ENCODE results near the gene AFP.

Gene AFP

DNA sequence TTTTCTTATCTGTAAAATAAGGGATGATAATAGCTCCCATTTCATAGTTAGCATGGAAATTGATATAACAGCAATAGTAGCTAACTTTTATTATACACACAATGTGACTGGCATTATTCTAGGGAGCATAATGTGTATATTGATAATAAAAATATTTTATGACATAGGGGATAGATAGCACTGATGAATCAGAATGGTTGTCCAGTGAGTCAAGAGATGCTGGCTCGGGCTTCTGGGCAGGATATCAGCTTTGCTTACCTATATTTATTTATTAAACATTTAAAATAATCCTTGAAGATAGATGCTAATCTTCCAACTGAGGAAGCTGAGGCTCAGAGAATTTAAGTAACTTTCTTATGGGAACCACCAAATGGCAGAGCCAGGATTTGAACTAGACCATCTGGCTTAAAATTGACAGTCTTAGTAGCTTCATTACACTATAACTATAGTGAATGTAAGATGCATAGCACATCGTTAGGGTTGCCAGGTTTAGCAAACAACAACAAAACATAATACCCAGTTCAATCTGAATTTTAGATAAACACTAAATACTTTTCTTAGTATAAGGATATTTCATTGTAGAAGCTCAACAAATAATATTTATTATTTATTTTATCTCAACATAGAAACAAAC, 2.7 kb downstream of the AFP start:
- DNase-seq (ENCODE audit: low read depth) = no peak

GRCh38 chr4:73439445-73439844, 3.4 kb downstream of the AFP start:
- DNase-seq (ENCODE audit: low read depth) = no peak

DNA sequence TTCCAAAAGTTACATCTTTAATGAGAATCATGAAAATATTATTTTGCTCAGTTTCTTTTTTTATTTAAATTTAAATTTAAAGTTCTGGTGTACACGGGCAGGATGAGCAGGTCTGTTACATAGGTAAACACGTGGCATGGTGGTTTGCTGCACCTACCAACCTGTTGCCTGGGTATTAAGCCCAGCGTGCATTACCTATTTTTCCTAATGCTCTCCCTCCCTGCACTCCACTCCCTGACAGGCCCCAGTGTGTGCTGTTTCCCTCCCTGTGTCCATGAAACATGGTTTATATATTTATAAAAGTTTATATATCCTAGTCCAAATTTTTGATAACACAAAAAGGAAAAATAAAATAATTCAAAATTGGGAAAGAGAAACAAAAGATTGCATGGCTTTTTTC, 4.0 kb downstream of the AFP start:
- DNase-seq (ENCODE audit: low read depth) = no peak

DNA sequence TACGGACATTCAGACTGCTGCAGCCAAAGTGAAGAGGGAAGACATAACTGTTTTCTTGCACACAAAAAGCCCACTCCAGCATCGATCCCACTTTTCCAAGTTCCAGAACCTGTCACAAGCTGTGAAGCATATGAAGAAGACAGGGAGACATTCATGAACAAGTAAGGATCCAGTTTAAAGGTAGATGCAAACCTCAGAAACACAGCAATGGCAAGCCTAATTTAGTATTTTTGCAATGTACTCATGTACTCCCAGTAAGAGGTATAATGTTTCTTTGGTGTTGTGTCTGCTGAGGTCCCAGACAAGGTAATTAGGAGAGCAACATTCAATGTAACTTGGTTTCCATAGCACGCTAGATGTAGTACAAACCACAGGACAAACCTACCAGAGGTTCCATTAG, 4.6 kb downstream of the AFP start:
- DNase-seq (ENCODE audit: low read depth) = no peak

GRCh38 chr4:73442275-73442674, 6.3 kb downstream of the AFP start:
- DNase-seq (ENCODE audit: low read depth) = no peak

DNA sequence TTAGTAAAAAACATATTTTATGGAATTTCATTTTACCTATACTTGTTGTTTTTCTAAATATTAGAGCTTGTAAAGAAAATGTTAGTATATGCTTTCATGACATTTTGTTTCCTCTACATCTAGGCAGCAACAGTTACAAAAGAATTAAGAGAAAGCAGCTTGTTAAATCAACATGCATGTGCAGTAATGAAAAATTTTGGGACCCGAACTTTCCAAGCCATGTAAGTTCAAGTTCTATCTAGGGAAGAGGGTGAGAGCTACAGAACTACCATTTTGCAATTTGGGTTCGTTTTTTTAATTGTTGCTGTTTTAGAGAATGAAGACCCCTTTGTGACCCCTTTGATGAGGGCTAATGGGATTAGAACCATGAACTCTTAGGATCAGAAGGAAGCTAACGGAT, 7.2 kb downstream of the AFP start:
- DNase-seq (ENCODE audit: low read depth) = no peak

DNA sequence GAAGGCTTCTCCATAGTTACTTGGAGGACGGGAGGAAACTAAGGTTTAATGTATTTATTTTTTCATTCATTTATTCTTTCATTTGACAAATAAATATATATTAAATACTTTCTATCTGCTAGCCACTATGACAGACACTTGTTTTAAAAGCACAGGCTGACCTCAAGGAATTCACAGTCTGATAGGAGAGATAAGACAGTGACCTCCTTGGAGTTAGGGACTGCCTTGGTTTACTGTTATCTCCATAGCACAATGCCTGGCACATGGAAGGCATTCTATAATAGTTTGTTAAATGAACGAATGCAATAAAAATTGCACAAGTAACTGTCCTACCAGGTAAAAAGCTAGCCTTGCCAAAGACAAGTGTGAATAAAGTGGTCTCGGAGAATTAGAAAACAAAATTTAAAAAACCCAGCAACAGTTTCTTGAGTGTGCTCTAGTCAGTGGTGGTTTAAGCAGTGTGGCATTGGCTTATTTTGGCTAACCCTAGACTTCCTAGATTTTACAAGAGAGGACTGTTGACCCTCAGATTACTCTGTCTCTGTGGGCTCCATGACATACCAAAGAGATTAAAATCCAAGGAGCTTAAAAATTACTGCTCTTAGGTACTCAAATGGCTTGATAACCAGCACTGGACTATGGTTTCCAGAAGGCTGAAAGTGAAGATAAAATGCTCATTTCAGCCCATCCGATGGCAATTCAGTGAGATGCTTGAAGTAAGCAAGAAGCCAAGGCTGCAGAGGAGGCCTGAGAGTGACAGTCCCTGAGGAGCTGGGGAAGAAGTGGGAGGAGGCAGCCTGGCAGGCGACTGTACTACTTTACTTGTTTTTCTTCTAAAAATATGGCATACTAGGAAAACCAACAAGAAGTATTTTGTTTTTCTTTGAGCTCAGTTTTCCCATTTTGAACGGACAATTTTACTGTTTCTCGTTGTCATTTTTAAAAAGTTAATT, 9.6 kb downstream of the AFP start:
- no peak for DNase-seq (ENCODE audit: low read depth)

DNA sequence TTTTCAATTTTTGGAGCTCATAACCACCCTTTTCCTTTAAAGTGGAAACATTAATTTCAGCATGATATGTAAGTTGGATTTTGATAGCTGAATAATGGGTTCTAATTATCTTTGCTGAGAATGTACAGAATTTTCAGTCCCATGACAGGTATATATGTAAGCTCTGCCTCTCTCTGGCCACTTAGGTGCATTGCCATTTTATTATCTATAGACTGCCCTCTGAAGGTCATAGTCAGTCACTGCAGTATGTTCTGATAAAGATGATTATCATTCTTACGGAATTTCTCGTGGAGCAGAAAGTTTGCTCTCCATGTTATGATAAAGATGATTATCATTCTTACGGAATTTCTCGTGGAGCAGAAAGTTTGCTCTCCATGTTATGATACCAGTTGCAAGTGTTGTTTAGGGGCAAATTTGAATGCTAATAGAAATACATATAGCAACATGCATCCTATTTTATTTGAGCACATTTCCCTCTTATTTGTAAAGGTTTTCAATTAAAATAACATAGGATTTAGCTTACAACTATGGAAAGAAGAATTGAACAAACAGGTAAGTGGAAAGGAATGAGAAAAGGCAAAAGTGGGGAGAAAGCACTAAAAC, 10.4 kb downstream of the AFP start:
- no peak for DNase-seq (ENCODE audit: low read depth)

GRCh38 chr4:73447671-73448070, 11.7 kb downstream of the AFP start:
- no peak for DNase-seq (ENCODE audit: low read depth)

GRCh38 chr4:73448448-73449203, 12.6 kb downstream of the AFP start:
- no peak for DNase-seq (ENCODE audit: low read depth)

- DNase-seq (ENCODE audit: low read depth) = no peak
These were observed 14.5 kb downstream of the AFP start for GRCh38 chr4:73450398-73451004.

- DNase-seq (ENCODE audit: low read depth) = no peak
These were observed 15.4 kb downstream of the AFP start for GRCh38 chr4:73451404-73451803.

DNA sequence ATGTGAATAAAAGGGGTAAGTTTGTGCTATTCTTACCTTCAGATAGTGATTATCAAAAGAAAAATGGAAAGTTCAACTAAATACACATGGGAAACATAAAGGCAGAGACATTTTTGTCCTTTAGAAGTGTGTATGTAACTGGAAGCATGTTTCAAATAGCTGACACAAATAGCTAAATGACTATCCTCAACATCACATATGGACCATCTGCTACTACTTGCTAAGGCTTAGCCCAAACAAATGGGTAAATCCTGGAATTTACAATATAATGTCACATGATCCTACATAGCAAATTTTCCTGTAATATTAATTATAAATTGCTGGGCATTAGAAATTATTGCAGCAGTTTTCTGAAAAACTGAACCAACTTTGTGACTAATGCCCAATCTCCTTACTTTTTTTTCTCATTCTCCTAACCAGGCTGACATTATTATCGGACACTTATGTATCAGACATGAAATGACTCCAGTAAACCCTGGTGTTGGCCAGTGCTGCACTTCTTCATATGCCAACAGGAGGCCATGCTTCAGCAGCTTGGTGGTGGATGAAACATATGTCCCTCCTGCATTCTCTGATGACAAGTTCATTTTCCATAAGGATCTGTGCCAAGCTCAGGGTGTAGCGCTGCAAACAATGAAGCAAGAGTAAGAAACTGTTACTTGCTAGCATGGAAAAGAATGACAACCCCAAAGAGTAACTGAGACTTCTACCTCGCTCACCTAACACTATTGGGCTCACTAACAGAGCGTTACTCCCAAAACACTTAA, 16.1 kb downstream of the AFP start:
- no peak for DNase-seq (ENCODE audit: low read depth)

DNA sequence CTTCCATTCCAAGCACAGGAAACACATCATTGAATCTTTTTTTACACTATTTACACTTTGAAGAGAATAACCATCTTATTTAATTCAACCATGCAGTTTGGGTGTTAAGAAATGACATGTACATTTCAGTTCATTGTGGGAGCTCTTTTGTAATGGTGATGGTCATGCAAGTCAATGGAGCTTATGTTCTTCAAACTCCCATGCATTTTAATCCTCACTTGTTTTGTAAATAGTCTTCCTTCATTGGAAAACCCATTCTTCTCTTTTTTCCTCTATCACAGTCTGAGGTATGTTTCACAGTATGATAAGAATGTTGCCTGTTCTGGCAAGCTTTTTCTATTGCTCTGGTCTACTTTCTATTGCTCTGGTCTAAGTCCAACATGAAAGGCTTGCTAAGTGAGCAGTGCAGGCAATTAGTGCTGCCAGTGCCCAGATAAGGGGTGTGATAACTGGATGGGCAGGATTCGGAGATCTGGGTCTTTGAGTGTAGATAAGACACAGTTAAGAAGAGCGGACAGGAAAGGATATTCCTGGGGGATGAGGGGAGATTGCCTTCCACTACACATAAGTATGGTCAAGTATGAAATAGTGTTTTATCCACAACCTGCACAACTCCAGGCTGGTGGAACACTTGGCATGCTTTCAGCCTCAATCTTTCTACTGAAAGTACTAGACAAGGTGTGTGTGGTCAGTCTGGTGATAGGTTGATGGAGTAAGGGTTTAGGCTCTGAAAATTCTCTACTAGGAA, 17.1 kb downstream of the AFP start:
- DNase-seq (ENCODE audit: low read depth) = no peak

DNA sequence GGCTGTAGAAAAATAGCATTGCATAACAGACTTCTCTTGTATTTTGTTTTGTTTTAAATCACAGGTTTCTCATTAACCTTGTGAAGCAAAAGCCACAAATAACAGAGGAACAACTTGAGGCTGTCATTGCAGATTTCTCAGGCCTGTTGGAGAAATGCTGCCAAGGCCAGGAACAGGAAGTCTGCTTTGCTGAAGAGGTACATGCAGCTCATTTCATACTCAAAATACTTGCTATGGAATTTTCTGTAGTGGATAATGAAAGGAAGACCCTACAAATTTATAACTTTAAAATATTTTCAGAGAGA, 17.6 kb downstream of the AFP start:
- DNase-seq (ENCODE audit: low read depth) = no peak

DNA sequence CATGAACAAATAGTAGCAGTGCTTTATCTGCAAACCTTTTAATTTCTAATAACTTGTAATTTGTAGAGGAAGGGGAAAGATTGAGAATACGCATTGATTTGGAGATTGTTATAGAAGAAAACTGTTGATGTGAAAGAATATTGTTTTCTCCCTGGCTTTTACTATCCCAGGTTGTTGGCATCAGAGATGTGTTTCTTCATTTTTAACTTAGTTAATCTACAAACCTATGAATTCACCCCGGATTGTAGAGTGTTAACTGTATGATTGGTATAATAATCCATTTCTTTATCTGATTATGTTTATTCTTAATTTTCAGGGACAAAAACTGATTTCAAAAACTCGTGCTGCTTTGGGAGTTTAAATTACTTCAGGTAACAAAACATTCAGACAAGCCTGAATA, 18.9 kb downstream of the AFP start:
- no peak for DNase-seq (ENCODE audit: low read depth)

GRCh38 chr4:73456177-73457022, 20.4 kb downstream of the AFP start:
- no peak for DNase-seq (ENCODE audit: low read depth)

- no peak for DNase-seq (ENCODE audit: low read depth)
These were observed 22.4 kb downstream of the AFP start for GRCh38 chr4:73458184-73459047.

- no peak for DNase-seq (ENCODE audit: low read depth)
These were observed 23.0 kb downstream of the AFP start for GRCh38 chr4:73459048-73459421.

All from stimulated activated CD8-positive, alpha-beta memory T cell treated with anti-CD3 and anti-CD28 coated beads, Interleukin-15, amount 100 ng/mL, for 24 hours (primary cell).